HG02610 (cell line): ENCODE data around the gene TNRC6C.

Source experiments
- ATAC-seq: cut with Tn5 transposase; IDR thresholded peaks from one replicate; pipeline ENCODE4 v1.9.1; 2021; ENCODE audit warnings: mild to moderate bottlenecking, moderate library complexity; ENCODE audit not compliant: unreplicated experiment

The TNRC6C gene

DNA sequence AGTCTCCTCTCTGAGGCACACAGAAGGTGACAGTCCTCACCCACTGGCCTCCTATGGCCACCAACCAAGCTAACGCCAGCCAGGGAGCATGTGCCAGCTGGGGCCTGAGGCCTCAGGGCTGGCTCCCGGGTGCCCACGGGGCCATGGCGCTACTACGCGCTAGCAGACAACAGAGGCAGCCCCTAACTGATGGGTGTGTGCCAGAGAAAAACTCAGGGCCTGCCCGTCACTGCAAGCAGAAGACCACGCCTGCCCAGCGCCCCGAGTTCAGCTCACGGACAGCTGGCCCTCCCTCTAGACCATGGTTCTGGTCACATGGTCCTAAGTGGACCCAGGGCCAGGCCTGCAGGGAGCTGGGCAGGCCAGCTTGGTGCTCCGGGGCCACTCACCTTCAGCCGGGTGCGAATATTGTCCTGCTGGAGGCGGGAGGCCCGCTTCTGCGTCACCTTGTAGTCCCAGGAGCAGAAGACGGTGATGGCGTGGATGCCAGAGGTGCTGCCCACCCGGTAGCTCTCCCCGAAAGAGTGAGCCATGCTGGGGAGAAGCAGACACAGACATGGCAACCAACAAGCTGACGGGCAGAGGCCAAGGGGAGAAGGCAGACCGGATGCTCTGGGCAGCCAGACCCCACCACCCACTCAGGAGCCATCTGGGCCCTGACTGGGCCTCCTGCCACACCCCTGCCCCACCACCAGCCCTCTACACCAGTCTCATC, 163.9 kb downstream of the TNRC6C start:
- no peak for ATAC-seq

GRCh38 chr17:78122931-78123249, 164.4 kb downstream of the TNRC6C start:
- ATAC-seq: no peak

DNA sequence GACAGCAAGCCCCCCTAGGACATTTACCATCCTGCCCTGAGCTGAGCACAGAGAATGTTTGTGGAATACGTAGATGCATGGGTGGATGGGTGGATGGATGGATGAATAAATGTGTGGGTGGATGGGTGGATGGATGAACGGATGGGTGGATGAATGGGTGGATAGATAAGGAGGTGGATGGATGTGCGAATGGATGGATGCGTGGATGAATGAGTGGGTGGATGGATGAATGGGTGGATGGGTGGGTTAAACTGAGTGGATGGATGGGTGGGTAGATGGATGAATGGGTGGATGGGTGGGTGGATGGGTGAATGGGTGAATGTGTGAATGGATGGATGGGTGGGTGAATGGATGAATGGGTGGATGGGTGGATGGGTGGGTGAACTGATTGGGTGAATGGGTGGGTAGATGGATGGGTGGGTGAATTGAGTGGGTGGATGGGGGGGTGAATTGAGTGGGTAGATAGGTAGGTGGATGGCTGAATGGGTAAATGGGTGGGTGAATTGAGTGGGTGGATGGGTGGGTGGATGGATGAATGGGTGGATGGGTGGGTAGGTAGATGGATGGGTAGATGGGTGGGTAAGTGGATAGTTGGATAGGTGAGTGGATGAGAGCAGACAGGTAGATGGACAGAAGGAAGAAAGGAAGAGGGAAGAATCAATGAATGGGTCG, 164.9 kb downstream of the TNRC6C start:
- no peak for ATAC-seq

DNA sequence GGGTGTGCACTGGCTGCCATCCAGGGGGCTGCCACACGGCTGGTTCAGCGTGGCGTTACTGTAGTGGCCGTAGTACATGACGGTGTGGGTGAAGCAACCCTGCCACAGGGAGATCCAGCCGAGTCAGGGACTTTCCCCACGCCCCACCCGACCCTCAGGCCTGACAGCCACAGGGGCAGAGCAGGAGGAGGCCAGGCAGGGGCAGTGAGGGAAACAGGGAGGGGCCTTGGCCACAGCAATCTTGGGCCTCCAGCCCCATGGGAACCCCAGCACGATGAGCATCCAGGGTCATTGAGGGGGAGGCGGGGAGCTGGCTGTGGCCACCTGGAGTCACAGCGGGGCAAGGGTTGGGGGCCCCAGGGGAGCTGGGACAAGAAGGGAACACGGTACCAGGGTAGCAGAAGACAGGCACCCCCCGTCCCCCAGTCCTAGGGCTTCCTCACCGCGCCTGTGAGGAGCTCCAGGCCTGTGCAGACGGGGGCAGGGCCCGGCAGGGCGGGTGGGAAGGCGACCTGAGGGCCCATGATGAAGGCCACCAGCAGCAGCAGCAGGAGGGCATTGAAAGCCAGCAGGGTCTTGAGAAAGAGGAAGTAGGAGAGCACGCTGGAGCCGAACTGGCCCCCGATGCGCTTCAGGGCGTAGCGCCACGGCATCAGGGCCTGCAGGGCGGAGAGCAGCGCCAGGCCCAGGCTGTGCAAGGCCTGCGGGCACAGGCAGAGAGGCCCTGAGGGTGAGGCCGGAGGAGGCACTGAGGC, 165.8 kb downstream of the TNRC6C start:
- no peak for ATAC-seq

- ATAC-seq: no peak
These were observed 166.3 kb downstream of the TNRC6C start for GRCh38 chr17:78124836-78125137.

- no peak for ATAC-seq
These were observed 166.8 kb downstream of the TNRC6C start for GRCh38 chr17:78125138-78125913.

DNA sequence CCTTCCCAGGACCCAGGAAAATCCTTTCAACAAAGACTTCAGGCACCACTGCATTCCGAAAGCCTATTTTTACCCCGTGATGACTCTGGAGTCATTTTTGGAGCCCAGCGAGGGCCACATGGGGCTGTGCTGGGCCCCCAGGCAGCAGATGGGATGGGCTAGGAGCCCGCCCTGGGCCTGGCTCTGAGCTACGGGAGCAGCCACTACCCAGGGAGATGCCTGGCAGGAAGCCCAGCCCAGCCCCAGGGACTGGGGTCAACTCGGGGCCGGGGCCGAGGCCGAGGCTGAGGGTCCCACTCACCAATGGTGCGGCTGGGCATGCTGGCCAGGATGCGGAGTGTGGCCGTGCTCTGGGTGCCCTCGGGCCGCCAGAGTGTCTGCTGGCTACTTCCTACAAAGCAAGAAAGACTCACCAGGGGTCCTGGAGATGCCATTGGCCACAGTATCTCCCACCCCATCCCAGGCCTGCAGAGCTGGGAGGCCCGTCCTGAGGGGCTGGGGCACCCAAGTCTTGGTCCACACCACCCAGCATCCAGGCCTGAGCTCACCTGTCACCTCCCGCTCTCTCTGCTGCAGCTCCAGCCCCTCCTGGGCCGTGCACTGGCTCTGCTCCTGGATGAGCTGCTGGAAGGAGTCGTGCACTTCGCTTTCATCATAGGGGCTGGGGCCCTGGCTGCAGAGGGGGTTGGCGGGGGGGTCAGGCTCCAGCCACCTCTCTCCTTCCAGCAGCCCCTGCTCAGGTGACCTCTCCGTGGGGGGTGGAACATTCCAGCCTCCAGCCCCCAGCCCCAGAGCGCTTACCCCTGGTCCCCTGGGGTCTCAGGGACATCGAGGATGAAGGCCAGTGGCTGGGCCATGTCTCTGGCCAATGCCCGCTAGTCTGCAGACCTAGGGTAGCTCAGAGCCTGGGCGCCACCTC, 167.7 kb downstream of the TNRC6C start:
- no peak for ATAC-seq

DNA sequence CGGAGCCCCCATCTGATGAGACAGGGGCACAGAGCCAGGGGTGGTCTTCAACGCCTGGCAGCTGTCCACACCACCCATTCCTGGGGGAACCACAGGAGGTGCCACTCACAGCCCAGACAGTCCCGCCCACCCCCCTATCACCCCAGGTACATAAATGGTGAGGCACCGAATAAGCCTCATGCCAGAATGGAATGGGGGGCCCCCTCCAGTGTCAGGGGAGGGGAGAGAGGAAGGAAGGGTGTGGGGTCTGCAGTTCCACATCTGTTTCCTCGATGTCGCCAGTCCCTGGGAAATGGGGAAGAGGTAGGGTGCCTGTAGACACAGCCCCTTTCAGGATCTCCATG, 168.4 kb downstream of the TNRC6C start:
- ATAC-seq: no peak

DNA sequence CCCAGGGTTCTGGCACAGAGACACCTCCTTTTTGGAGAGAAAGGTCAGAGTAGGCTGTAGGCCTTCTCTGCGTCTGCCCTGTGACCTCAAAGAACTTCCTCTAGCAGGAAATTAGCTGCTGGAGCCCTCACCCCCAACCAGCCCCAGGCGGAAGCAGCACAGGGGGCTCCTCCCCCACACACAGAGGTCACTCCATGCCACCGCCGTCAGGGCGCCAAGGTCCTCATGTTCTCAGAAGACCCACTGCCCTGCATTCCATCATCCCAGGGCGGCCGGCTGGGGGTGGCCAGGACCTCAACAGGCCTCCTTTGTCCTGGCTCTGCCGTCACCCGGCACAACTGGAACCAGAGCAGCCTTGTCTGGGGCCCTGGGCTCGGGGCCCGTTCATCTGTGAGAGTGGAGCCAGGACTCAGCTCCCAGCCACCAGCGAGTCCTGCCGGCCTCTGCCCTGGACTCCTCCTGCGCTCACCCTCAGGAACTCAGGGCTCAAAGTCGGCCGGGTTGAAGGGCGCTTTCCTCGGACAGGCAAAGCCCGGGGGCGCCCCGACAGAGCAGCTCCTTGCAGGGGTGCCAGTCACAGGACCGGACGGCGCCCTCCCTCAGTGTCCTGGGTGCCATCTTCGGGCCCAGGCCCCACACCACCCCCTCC, 168.9 kb downstream of the TNRC6C start:
- no peak for ATAC-seq

DNA sequence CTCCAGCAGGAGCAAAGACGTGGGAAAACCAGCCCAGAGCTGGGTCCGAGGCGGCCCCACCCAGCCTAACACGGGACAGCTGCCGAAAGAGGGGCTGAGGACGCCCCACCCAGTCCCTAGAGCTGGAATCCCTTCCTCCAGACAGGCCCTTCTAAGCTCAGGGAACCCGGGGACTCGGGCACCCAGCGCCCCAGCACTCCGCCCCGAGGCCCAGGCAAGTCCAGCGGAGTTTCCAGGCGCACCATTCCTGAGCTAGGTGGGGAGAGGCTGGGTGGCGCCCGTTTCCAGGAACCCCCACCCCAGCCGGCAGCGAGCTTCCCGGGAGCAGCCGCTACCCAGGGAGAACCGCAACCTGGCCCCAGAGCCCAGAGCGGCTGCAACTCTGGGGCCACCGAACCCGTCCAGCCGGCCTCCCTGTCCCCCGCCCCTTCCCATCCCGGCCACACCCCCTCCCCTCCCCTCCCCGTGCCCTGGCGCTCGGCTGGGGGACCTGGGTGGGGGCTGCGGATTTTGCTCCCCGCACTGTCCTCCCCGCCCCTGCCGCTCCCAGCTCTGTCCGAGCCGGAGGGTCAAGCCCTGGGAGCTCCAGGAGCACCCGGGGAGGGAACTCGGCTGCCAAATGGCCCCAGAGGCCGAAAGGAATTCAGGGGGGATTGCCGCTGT, 169.5 kb downstream of the TNRC6C start:
- no peak for ATAC-seq

DNA sequence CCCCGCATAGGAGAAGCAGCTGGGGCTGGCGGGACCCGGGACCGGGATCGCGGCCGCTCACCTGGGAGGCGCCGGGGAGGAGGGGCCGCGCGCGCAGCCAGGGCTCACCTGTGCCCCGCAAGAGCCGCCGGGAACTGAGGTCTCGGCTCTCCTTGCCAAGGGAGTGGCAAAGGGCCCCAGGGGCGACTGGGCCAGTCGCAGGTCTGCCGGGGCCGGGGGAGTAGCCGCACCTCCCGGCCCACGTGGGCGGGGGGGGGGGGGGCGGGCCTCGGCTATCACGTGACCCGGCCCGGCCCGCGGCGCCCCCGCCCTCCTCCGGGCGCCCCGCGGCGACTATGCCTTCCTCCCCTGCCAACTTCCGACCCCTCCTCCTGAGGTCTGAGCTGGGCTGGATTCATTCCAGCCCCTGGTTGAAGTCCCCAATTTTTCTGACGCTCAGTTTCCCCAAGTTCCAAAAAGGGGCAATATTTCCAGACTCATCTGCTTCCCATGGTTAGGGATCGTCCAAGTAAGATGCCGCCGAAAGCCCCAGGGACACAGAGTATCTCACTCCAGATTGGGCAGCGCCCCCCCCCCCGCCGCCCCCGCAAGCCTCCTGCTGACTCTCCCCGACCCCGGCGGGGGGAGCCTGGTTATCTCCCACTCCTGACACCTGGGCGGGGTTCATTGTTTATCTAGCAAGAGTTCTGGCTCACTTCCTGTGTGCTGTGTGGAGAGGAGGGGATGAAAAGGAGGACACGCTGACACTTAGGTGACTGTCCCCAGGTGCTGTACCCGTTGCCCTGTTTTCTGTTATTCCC, 170.2 kb downstream of the TNRC6C start, which contains the start of gene TMC6:
Gene TMC6, minus strand, starts transcription at position 205 of the 800 bp plus-strand sequence. CDS start 1,923 bp downstream, outside the sequence.
- ATAC-seq: no peak

- ATAC-seq: no peak
These were observed 171.0 kb downstream of the TNRC6C start for GRCh38 chr17:78129351-78130089.

DNA sequence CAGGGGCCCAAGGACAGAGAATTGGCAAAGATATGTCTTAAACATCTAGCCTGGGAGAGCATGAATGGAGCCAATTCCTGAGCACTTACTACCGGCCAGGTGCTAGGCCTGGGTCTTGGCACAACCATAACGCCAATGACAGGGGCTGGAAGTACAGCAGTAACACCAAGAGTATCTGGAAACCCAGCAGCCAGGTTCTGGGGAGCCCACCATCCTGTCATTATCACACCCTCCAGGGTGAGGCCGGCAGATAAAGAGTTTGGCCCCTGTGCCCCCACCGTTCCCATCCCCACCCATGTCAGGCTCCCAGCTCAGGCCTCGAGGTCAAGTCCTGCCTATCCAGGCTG, 171.6 kb downstream of the TNRC6C start:
- ATAC-seq: no peak

DNA sequence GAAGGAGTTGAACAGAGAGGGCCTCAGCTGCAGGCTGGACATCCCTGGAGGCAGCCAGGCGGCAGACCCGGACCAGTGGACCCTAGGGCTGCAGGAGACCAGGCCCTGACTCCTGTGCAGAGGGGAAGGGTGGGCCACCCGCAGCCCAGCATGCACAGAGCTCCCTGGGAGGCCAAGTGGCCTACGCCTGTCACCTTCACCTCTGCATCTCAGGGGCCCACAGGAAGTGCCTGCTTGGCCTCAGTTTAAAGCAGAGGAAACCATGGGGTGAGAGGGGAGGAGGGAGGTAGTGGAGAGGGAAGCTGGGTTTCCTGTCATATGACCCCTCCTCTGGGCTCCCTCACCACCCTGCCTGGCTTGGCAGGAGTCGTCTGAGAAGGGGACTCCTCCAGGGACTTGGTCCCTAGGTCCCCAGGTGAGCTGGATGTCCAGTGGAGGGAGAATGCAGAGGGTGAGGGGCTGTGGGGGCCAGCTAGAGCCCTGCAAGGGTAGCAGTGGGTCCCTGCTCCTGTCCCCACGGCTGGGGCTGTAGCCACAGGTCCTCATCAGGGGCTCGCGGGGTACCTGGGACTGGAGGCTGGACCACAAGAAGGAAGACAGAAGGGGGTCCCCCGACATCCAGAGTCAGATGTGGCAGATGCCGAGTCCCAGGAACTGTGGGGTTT, 172.1 kb downstream of the TNRC6C start, which contains the start of gene TMC8:
Gene TMC8, plus strand, starts transcription at position 335 of the 665 bp plus-strand sequence. CDS start 818 bp downstream, outside the sequence.
- ATAC-seq: no peak

- ATAC-seq: no peak
These were observed 172.9 kb downstream of the TNRC6C start for GRCh38 chr17:78131172-78132083.

DNA sequence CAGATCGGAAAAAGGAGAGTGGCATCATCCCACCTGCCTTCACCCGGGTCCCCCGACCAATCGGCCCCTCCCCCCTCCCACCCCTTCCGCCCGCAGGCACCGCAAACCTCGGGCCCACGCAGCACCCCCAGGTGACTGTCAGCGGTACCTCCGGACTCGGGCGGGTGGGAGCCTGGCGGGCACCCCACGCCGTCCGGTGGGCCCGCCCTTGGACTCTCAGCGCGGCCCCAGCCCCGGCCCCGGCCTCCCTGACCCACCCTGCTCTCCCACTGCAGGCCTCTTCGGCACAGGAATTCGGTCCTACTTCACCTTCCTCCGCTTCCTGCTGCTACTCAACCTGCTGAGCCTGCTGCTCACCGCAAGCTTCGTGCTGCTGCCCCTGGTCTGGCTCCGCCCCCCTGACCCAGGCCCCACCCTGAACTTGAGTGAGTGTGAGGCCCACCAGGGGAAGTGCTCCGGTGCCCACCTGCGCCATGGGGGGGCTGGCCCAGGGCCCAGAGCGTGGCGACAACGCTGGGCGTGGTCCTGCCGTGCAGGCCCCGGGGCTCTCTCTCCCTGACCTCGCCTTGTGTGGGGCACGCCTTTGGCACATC, 173.7 kb downstream of the TNRC6C start:
- no peak for ATAC-seq
